Measurements from ENCODE around the gene PPT2.
A peak's percentile ranks its signal among the peaks of the same experiment; 100 is the strongest.
"Not testable (repeated sequence)": the region's sequence is repeated elsewhere in the genome, so short reads cannot be mapped to it uniquely, and the experiment has no call there.

The PPT2 gene

DNA sequence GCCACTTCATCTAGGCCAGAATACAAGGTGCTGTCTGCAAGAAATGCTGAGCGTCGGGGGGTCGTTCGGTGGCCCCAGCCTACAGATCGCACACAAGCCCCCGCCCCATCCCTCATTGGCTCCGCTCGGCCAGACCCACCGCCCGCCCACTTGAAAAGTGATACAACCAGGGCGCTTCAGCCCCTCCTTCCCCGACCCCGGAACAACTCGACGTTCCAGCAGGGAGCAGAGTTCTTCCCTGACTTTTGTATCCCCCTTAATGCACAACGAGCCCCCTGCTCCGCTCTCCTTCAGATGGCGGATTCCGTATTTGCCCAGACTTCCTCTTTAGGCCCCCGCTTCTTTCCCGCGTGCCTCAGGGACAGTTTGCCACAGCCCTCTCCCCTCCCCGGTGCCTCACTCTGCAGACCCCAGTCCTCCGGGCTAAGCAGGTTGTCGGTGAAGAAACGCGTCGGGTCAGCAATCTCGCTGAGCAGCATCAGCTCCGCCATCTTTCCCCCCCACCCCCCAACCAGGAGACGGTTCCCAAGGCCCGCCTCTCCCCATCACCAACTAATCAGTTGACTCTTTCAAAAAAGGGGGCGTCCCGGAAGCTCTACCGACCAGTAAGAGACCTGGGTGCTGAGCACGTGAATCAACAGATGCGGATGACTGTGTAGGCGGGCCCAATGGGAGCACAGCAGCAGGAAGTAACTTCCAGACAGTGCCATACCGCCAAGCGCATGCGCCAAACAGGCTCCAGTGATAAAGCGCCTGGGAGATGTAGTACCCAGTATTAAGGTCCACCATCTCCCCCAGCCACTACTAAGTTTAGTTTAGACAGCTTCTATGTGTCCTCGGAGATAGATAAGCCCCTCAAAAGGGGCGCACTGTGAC lies 26.0 kb upstream of the PPT2 start, which contains the start of gene ATF6B:
ATF6B (minus strand) TSS at position 530 of the 876 bp plus-strand sequence; CDS start at position 491, 39 bp downstream.
- FAIRE-seq: peak; percentile 18

GRCh38 chr6:32128751-32129296 lies 25.1 kb upstream of the PPT2 start:
- FAIRE-seq: no peak

DNA sequence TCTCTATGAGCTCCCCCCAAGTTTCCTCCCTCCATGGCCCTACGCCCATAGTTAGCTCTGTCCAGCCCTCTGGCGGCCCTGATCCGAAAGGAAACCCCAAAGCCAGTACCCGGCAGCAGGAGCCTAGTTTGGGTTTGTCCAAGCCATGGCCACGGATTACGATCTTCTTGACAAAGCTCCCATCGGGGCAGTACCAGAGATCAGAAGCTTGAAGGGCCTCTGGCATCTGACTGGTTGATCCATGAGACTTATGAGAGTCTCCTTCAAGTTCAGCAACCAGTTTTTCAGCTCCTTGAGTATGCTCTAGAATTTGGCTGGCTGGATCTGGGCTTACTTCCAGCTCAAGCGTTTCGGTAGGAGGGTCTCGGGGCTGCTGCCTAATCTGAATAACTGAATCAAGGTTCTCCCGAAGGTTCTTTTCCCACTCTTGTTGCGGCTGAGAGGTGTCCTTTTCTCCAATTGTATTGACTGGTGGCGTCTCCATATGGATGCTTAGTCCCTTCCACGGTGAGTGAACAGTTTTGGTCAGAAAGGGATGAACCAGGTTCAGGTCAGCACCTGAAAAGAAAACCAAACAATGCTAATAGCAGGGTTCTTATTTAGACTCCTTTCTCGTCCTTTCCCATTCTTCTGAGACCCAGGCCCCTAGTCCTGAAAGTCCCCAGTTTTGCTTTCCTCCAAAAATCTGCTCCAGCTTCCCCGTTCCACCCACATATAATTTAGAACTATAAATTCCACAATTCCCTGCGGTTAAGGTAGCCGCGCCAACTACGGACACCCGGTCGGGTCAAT lies 24.4 kb upstream of the PPT2 start:
- FAIRE-seq: no peak

DNA sequence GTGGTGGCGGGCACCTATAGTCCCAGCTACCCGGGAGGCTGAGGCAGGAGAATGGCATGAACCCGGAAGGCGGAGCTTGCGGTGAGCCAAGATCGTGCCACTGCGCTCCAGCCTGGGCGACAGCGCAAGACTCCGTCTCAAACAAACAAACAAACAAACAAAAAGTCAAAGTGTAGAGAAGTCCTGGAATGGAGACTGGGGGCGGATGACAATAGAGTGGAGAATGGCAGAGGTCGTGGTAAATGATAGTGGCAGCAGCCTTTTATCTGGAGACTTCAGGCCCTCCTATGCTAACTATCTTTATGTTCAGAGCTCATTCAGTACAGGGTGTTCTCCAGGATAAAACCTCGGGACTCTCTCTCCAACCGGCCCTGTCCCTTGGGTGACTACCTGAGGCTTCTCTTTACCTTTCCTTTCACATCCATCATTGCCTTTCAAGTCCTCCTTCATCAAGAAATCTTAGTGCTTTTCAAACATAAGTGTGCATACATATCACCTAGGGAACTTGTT lies 22.4 kb upstream of the PPT2 start:
- no peak for FAIRE-seq

DNA sequence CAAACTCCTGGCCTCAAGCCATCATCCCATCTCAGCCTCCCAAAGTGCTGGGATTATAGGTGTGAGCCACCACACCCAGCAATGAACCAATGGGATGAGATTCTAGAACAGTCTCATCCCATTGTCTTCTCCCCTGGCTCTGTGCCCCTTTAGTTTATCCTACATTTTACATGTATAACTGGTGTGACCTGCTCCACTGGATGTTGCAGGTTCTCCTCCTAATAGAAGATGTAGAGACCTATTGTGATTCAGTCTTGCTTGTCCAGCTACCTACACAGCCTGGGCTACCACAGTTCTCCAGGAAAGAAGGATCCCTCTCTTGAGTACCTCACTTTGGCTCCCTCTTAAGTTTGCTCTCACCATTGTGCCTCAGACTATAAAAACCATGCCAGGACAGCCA lies 21.8 kb upstream of the PPT2 start:
- no peak for FAIRE-seq

GRCh38 chr6:32133786-32134185 lies 20.2 kb upstream of the PPT2 start:
- no peak for FAIRE-seq

DNA sequence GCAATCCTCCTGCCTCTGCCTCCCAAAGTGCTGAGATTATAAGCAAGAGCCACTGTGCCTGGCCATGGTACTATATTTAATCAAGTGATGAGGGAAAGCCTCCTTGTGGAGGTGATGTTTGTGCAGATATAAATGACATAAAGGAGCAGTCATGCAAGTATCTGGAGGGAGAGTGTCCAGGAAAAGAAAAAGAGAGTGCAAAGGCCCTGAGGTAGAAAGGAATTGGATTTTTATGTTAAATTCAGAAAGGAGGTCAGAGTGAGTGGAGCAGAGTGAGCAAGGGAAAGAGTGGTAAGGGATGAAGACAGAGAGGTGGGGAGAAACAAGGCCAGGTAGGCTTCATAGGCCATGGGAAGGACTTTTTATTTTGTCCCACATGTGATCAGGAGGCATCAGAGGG lies 16.5 kb upstream of the PPT2 start:
- no peak for FAIRE-seq

DNA sequence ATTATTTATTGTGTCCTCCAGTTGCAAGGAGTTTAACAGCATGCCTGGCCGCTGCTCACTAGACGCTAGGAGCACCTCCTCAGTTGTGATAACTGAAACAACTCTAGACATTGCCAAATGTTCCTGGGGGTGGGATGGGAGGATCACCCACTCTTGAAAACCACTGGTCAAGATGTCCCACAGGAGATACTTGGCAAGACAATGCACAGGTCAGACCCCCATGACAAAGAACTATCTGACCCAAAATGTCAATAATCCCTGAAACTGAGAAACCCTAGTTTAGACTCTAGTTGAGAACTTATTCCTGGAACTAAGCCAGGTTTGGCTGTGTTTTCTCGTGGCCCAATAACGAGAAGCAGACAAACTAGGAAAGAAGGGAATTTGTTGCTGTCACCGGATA lies 14.4 kb upstream of the PPT2 start:
- FAIRE-seq: no peak

- FAIRE-seq: no peak
Measured at GRCh38 chr6:32140420-32141046, 13.4 kb upstream of the PPT2 start.

GRCh38 chr6:32144238-32144637 lies 9.7 kb upstream of the PPT2 start:
- FAIRE-seq: not testable (repeated sequence)

- no peak for FAIRE-seq
Measured at GRCh38 chr6:32146287-32146686, 7.7 kb upstream of the PPT2 start.

DNA sequence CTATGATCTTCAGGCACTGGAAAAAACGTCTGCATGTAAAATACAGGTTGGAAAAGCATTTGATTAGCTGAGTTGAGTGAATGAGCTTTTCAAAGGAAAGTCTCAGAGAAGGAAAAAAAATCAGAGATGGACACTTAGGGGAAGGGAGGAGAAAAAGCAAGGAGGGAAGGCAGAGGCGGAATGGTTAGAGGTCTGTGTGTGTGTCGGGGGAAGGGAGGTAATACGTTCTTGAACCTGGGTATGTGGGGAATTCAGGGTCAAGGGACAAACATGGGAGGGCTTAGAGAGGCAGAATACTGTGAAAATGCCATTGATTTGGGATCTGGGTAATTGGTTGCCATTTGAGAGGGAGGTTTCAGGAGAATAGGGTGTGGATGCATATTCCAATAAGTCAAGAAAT lies 7.3 kb upstream of the PPT2 start:
- FAIRE-seq: no peak

DNA sequence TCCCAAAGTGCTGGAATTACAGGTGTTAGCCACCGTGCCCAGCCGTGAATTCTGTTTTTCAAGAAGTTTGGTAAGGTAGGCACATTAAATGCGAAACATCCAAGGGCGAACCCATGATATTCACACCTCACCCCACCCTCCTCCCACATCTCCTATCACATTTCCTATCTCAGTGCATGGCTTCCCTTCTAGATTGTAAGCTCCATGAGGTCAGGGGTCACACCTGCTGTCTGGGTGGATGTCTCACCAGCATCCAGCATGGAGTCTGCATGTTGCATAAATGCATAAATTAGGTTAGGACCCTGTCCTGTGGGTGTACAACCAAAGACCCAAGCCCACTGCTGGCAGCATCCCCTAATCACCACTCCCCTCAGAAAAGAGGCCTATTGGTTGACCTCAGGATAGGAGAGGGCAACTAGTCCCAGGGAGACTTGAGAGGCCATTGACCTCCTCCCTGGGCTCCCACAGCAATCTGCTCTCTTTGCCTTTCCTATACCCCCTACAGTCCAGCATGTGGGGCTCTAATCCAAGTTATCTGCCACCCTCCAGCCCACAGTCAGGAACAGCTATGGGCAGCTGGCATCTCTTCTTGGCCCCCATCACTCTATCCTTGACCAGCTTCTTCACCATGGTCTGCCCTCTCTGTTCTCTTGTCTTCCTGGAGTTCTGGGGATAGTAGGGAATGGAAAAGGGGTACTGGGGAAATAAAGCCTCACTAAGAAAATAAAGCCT lies 6.4 kb upstream of the PPT2 start:
- no peak for FAIRE-seq

DNA sequence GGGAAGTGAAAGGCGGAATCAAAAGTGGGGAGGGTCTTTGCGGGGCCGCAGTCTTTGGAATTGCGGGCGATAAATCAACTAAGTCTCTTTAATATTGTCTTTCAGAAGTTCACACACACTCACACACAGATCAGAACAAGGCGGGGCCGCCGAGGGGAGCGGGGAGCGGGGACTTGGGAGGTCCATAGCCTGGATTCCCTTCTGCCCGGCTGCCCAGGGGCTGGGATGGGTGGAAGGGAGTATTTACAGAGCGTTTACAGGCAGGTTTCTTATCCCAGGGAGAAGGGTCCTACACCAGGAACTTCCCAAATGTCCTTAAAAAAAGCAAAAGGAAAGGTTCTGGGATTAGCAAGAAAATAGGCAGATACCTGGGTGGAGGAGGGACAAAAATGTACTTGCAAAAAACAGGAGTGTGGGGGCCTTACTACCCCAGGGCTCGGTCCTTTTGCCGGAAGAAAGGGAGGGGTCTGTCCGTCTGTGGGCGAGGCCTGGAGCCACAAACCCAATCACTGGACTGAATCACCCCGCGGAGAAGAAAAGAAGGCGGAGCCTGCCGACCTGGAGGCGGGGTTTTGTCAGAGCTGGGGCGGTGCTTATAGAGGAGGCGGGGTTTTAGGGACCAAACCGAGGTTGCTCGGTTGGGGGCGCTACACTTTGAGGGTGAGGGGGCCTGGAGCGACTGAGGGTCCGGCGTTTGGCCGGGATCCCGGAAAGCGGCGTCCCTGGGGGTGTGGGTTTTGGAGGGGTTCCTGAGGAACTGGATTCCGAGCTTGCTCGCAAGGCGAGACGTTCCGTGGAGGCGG lies 5.5 kb upstream of the PPT2 start:
- no peak for FAIRE-seq

DNA sequence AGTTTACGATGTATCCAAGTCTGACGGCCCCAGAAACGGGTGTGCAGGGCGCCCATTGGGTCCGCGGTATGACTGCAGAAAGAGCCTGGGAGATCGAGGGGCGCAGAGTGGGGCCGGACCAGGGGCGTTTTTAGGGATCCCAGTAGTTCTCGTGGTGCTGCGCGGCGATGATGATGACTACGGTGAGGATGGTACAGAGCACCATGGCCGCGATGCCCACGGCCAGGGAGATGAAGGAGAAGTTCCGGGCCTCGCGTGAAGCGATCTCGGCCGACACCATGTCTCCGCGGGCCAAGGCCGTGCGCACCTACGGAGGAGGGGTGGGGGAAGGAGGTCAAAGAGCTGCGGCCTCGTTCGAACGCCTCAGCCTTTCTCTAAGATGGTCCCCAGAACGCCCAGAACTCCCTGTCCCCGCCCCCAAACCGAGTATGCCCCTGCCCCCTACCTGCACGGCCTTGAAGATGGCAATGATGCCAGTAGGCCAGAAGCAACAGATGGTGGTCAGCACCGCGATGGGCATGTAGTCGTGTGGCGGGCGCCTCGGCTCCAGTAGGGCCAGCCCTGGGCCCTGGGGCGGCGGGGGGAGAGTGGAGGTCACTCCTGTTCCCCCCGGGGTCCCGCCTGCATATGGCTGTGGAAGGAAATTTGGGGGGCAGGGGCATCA lies 4.7 kb upstream of the PPT2 start:
- FAIRE-seq: no peak

GRCh38 chr6:32149932-32150870 lies 3.7 kb upstream of the PPT2 start:
- no peak for FAIRE-seq

GRCh38 chr6:32151181-32151862 lies 2.6 kb upstream of the PPT2 start:
- FAIRE-seq: no peak

DNA sequence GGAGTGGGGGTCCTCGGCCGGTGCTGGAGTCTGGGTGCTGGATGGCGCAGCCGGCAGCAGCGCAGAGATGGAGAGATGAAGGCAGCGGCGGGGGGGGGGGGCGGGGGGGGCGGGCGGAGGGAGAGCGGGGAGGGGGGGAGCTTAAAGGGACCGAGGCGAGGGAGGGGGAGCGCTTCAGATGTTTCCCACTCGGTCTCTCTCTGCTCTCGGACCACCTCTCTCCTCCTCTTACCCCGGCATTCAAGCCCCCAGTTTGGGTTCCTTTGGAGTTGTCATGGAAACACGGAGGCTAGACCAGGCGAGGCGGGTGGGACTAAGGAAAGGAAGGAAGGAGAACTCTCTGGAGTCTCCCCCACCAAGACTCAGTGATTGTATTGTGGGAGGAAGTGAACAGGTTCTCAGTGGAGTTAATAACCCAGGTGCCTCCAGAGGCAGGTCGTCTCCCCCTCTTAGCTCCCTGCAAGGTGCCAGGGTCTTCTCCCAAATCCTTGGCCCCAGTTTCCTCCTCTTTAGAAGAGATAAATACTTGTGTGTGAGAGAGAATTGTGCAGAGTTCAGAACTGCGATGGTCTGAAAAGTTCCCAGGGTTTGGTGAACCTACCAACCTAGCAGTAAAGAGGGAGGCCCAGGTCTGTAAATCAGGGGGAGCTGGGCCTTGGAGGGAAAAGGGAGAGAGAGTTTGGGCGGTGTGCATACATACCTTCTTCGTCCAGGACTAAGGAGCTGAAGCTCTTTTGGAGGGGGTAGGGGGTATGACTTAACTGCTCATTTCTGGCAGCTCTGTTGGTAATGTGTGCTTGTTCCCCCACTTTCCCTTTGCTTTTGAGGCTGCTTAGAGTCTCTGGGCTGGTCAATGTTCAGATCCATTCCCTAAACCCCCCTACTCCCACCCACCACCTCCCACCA lies 1.8 kb upstream of the PPT2 start, which contains the start of gene PRRT1:
PRRT1 (minus strand) TSS at position 77 of the 906 bp plus-strand sequence. CDS start 112 bp downstream, outside the sequence.
- no peak for FAIRE-seq
